Cortex of kidney (tissue), 1 donor: ENCODE results near the gene NRK.
"Not testable (repeated sequence)": the region's sequence is repeated elsewhere in the genome, so short reads cannot be mapped to it uniquely, and the experiment has no call there.

Experiments used
- DNase-seq: peaks from one replicate; lab custom pipeline; 2025; lab: John Stamatoyannopoulos, UW

Gene NRK

DNA sequence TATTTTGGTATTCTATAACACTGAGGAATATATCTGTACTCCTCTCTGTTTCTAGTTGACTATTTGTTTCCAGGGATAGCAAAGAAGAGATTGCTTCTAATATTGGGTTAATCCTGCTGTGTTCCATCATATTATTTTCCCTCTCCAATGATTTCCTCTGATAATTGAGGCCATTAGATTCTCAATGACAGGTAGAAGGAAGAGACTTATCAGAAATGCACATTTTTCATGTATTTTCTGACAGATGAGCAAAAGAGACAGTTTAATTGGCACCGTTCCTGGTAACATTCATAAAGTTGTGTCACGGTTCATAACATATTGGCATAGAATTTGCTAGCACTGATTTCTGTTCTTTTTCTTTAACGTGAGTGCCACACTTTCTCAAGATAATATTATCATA is 58.2 kb downstream of the NRK start:
- DNase-seq, result no peak

DNA sequence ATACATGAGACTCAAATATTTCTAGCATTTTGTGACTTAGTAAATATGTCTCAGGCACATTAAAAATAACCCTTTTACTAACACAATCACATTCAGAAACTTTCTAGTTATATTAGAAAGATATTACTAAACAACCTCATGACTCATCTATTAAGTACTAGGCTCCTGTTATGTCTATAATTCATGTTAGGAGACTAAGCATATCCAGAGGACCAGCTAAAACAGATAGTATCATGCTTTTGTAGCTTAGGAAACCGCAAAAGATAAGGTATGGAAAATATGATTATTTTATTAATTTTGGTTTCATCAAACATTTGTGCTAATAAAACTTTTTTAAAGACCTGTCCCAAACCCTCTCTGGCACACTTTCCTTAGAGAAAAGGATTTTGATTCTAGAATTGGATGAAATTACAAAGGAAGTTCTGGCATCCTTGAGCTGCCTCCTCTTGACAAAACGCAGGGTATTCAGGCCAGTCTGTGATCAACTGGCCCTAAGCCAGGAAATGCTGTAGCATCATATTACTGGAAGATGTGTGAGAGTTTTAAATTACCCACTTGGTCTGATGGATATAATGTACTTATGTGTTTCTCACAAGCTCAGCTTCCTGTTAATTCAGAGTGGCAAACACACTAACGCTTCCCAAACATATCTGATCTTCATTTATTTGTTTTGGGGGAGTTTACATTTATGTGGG is 60.4 kb downstream of the NRK start:
- no peak for DNase-seq

DNA sequence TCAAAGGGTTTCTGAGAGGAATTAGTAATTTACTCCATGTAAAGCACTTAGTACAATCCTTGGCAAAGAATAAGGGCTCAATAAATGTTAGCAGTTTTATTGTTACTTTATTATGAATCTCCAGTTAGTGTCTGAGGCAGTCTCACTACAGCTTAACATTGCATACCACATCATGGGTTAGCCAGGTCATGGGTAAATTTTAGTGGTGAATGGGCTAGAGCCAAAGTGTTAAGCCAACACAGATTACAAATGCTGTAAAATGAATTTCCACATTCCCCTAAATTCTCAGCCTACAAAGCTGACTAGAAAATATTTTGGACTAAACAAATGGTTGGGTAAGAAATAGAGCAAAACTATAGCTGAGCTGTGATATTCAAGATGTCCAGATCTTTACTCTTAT is 72.4 kb downstream of the NRK start:
- no peak for DNase-seq

DNA sequence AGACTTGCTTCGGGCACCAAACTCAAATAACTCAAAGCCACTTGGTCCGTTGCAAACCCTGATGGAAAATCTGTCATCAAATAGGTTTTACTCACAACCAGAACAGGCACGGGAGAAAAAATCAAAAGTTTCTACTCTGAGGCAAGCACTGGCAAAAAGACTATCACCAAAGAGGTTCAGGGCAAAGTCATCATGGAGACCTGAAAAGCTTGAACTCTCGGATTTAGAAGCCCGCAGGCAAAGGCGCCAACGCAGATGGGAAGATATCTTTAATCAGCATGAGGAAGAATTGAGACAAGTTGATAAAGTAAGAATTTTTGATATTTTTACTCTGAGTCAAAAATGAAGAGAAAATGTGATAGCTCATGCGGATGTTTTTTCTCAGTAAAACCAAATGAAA is 87.2 kb downstream of the NRK start:
- no peak for DNase-seq

DNA sequence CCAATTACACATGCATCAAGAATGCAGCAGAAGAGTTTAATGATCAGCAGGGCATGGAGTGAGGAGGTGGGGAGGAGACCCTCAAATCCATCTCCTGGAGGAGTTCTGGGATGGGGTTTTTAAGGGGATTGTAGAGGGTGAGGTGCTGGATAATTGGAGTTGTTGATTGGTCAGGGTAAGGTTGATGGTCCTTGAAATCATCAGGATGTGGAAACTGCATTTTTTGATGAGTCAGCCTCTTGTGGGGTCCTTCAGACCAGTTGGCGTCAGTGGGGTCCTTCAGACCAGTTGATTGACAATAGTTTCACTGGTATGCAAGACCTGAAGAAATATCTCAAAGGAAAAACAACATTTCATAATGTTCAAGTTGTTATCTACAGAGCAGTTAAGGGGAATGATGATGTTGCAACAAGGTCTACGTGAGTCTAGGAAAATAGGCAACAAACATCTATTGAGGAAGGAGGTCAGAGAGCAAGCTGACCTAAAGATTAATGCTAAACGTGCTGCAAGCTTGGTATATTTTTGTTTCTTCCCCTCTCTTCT is 88.3 kb downstream of the NRK start:
- no peak for DNase-seq

DNA sequence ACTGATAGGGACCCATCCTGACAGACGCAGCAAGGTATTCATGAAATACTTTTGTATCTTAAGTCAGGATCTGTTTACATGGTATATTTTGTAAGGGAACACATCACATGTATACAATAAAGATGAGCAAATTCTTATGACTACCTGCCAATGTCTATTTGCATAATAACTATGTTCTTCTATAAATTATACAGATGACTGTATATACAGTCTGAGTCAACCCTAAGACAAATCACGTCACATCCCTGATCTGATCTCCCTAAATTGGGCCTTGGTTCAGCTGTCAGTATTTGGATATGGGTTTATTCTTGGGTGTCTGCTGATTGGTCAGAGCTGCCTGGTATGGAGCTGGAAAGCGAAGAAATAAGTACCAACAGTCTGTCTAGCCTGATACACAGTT is 122.9 kb downstream of the NRK start:
- DNase-seq, result no peak

DNA sequence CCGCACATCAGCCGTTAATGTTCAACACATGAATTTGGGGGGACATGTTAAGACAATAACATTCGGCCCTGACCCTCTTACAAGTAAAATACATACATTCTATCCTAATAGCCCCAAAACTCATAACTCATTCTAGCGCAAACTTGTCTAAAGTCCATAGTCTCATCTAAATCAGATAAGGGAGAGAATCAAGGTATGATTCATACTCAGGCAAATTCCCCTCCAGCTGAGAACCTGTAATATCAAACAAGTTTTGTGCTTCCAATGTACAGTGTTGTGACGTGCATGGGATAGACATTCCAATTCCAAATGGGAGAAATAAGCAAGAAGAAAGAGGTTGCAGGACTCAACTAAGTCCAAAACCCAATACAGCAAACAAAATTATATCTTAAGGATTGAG is 147.1 kb downstream of the NRK start:
- DNase-seq, result no peak

DNA sequence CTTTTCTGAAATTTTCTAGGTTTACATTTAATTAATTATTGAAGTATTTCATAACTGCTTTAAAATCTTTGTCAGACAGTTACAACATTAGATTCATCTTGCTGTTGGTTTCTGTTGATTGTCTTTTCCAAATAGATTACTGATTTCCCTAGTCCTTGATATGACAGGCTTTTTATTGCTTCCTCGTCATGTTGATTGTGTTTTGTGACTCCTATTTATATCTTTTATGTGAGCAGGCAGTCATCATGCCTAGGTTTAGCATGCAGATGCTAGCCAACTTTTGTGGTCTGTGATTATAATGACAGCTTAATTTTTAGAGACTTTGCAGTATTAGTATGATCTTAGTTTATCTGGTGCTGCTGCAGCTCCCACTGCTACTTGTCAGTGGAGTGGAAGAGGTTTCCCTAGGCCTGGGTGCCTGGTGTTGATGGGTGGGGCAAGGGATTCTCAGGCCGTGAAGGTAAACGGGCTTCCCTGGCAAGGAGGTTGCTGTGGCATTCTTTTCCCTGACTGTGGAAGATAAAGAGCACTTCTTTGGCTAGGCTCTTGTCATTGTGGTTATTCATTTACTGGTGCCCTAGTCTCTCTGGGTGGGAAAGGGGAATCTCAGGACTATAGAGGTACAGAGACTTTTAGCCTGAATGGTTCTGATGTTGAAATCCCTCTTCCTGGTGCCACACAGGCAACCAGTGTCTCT is 150.5 kb downstream of the NRK start:
- DNase-seq, result no peak

DNA sequence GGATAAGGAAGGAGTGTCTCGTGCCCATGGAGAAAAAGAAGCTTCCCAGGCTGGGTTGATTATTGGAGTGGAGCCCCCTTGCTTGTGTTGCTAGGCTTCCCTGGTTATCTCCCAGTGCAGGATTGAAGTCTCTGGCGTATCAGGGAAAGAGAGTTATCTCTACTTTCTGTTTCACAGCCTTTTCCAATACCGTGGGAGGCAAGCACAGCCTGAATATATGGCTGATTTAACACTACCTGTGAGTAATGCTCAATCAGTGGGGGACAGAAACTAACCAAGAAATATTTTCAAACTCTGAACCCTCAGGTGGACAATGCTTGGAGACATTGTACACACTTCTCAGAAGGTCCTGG is 151.0 kb downstream of the NRK start:
- no peak for DNase-seq

DNA sequence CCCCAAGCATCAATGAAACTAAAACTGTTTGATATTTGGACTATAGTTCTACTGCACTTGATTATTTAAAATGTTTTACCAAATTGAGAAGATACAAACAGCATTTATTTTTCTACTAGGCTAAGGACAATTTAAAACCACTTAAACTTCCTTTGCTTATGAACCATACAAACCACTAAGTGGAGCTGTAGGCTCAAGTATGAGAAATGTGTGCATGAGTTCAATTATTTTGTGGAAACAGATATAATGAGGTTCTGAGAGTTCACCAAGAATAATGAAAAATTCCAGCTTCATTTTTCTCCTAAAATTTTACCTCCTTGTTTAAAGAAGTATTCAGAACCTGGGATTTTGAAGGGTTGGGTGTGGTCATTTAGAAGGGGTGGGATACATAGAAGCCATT is 153.0 kb downstream of the NRK start:
- no peak for DNase-seq

DNA sequence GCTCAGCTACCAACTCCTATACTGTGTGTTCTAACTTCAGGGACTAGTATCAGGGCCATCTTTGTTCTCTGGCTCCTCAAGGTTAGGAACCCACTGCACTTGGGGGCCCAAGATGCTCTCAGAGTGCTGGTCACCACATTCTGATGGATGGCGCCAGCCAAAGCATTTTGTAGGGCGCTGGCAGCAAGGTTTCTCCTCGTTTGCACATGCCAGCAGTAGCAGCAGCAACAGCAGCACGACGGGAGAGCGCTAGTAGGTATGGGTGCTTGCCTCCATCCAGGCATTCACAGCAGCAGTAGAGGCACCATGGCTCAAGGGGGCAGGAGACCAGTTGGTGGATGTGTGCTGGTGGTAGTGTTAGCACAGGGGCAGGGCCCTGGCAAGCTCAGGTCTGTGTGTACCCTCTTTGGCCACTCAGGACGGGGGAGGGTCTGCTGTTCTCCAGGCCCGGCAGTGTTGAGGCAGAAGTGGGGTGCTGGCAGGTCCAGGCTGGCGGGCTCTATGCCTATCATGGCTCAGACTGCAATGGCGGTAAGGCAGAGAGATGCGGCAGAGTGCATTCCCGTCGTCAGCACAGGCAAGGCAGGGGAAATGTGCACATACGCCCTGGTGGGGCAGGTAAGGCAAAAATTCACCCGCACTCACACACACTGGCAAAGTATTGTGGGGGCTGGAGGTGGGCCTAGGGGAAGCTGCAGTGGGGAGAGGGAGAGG is 159.6 kb downstream of the NRK start:
- DNase-seq, result no peak

DNA sequence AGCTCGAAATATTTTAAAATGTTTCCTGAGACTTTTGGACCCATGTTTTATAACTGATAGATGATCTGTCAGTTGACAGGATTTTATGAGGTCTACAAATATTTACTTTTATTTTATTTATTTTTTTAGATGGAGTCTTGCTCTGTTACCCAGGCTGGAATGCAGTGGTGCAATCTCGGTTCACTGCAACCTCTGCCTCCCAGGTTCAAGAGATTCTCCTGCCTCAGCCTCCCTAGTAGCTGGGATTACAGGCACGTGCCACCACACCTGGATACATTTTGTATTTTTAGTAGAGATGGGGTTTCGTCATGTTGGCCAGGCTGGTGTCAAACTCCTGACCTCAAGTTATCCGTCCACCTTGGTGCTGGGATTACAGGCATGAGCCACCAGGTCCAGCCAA is 166.1 kb downstream of the NRK start:
- DNase-seq, result not testable (repeated sequence)

DNA sequence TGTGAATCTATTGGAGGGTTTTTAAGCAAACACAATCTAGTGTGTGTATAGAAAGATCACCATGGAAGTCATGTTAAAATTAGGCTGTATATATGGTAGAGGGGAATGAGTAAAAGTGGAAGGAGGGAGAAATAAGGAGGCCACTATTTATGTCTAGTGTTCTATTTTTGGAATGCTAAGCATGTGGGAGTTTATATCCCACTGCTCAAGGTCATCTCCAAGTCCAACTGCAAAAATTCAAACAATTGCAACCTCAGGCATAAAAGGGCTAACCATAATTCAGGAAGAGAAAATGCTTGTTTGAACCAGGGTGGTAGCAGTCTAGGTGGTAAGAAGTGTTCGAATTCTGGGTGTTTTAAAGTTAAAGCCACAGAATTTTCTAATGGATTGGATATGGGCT is 177.0 kb downstream of the NRK start:
- DNase-seq, result no peak

DNA sequence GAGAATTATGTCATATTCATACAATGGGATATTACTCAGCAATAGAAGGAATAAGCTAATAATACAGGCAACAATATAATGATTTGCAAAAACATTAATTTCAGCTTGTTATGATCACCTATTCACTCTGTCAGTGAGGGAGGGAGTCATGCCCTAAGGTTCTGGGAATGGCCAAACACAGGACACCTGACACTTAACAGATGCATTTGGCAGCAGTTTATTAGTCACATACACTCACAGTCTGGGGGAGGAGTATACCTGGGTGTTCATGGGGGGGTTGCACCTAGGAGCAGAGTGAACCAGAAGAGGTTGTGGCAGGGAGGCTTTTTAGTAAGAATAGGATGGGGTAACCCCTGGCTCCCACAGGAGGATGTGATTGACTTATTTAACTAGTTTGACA is 177.9 kb downstream of the NRK start:
- no peak for DNase-seq

DNA sequence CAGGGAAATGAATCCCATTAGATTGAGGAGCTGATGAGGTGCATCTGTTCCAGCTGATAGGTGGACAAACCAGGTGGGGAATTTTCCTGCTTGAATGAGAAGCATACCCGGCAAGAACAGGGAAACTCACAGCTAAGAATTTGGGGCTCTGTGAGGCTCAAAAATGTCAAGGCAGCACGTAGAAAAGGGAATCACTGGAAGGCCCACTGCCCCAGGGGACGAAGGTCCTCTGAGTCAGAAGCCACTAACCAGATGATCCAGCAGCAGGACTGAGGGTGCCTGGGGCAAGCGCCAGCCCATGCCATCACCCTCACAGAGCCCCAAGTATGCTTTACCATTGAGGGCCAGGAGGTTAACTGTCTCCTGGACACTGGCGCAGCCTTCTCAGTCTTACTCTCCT is 178.3 kb downstream of the NRK start:
- DNase-seq, result not testable (repeated sequence)

DNA sequence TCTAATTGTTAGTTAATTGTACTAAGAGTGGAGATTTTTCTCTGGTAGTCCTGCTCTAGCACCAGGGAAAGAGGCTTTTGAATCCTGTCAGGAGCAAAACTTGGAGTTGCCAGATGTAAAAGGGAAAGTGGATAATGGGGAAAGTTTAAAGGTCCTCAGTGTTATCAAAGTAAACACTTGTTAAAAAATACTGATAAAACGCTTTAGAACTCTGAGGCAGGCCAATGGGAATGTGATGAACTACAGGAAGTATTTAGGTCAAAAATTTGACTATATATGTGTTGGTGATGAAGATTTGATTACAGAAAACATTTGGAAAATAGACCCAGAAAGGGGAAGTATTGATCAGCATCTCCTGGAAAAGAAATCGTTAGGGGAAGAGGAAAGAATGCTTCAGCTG is 183.3 kb downstream of the NRK start:
- DNase-seq, result no peak

DNA sequence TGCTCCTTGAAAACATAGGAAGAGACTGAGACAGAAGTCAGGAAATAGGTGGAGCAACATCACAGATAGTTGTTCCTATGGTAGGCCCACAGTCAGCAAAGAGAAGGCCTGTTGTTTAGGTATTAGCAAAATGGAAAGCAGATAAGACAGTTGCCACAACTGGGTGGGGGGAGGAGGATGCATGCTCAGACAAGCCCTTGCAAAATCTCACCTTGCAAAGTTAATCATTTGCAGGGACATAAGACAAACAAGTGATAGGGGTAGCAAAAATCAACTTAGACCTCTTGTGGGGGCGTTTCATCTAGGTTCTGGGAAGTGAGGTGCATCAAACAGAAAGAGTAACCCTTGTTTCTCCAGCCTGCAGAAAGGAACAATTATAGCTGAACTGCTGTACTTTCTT is 185.5 kb downstream of the NRK start:
- no peak for DNase-seq
